A673 (cell line): ENCODE measurements around the gene ROBO2.

ENCODE experiments used
- CTCF ChIP-seq: fragments of 300-800, 200-600 bp; sonication (generic); conservative IDR thresholded peaks from 2 replicates; pipeline ENCODE4 v1.5.1; 2017; ENCODE audit warnings: low read depth, mild to moderate bottlenecking, antibody characterized with exemption, low read length, moderate library complexity, mixed read lengths
- EZH2 ChIP-seq: fragments of 200-600 bp; sonication (generic); IDR thresholded peaks from 2 replicates; pipeline ENCODE4 v1.6.1; 2017; ENCODE audit warnings: borderline replicate concordance, low read depth, mild to moderate bottlenecking, mixed read lengths, antibody characterized with exemption, low read length; ENCODE audit not compliant: poor library complexity, severe bottlenecking

- no peak for TF ChIP-seq CTCF
- no peak for TF ChIP-seq EZH2
Measured at GRCh38 chr3:77326586-77326985, 286.7 kb downstream of the ROBO2 start.
